Kidney (tissue), 14 donors: ENCODE data around the gene DSE. TPM values are rescaled to one million over a fixed set of nuclear protein-coding genes. Genes with fewer than 3 reads are reported as not detected.
A peak's percentile ranks its signal among the peaks of the same experiment; 100 is the strongest.

Experiments used
- DNase-seq, 5 donors: peaks; one replicate each; pipeline ENCODE4 v3.0.0-alpha.2; 2013 to 2020
- FAIRE-seq: peaks from 2 replicates; lab custom pipeline; 2012; peaks lifted over from hg19 to GRCh38; lab: Jason Lieb, UNC
- H3K27ac ChIP-seq, 2 donors: one replicate each; pipeline ENCODE4 v1.7.0; 2013; ENCODE audit warnings: low read depth in 2 of 2, low read length in 2 of 2, inconsistent platforms in 1 of 2
- H3K27me3 ChIP-seq: one replicate; pipeline ENCODE4 v1.7.1; 2013; ENCODE audit warnings: low read length, inconsistent platforms; ENCODE audit not compliant: control insufficient read depth, insufficient read depth
- H3K36me3 ChIP-seq, 3 donors: one replicate each; pipeline versions ENCODE4 v1.7.0 to v1.7.1; 2013; ENCODE audit warnings: low read length in 3 of 3, control low read depth in 1 of 3, inconsistent platforms in 1 of 3; ENCODE audit not compliant: insufficient read depth in 3 of 3, control insufficient read depth in 2 of 3
- H3K4me1 ChIP-seq, 3 donors: one replicate each; pipeline versions ENCODE4 v1.7.0 to v1.7.1; 2013; ENCODE audit warnings: low read length in 3 of 3, inconsistent platforms in 1 of 3, low read depth in 1 of 3; ENCODE audit not compliant: control insufficient read depth in 2 of 3, insufficient read depth in 2 of 3
- H3K4me3 ChIP-seq, 3 donors: one replicate each; pipeline versions ENCODE4 v1.7.0 to v1.8.1; 2013; ENCODE audit warnings: low read length in 3 of 3, control low read depth in 1 of 3, inconsistent platforms in 1 of 3
- H3K9ac ChIP-seq, 3 donors: one replicate each; pipeline versions ENCODE4 v1.7.0 to v1.7.1; 2013; ENCODE audit warnings: low read length in 3 of 3, control low read depth in 1 of 3, inconsistent platforms in 1 of 3
- H3K9me3 ChIP-seq, 3 donors: one replicate each; pipeline versions ENCODE4 v1.7.0 to v1.7.1; 2013; ENCODE audit warnings: low read length in 3 of 3, control low read depth in 1 of 3, inconsistent platforms in 1 of 3; ENCODE audit not compliant: control insufficient read depth in 2 of 3, insufficient read depth in 1 of 3
- CTCF ChIP-seq: IDR thresholded peaks from 3 replicates; pipeline ENCODE4 v1.5.1; 2012; ENCODE audit warnings: mild to moderate bottlenecking, moderate library complexity, borderline replicate concordance; ENCODE audit not compliant: insufficient read depth; ENCODE audit errors: extremely low read depth
- intact Hi-C: fragments of 100-400 bp; cut with DNase I; formaldehyde crosslinking; loops from one replicate; pipeline ENCODE4 v1.11.1; 2022
- polyA plus RNA-seq: library from polyadenylated mRNA; stranded (reverse); fragments of 350-450 nt; fragmentation: Illumina TruSeq; extraction: RNeasy Lipid Tissue Mini Kit (QIAGEN cat#74804); gene quantifications from one replicate; pipeline ENCODE4 v1.2.3, GENCODE V29; 2014; ENCODE audit warnings: low read depth, low replicate concordance; ENCODE audit not compliant: insufficient read depth
- total RNA-seq: library from RNA; stranded (reverse); fragmentation: NEBNext Ultra II Directional; extraction: Animal tissue kit (Norgen Biotek cat#: 25700); gene quantifications from one replicate; pipeline ENCODE4 v1.2.1, GENCODE V29; 2021
- donor health status: control.
- donor health status: control.
- donor health status: control.
- donor health status: control.
- donor health status: control.
- donor health status: DM: yes; HTN: yes; CAD: no.
- donor health status: Normal renal cell carcinoma (clear cell type).

DSE gene
- total and polyA plus RNA-seq, 2 donors from 2014 or later: 6.9 to 47.7 TPM

GRCh38 chr6:116369540-116369939 is 1.2 kb upstream of the DSE start:
- Histone ChIP-seq H3K27me3 (no peaks in the 10 kb centered on the region), H3K27ac (no peak overlapping the region), H3K4me3 (peak overlapping the region in 1 of 3 donors; percentile 75), H3K4me1 (peaks cover 0 to 5% (median 0%) of the 10 kb centered on the region in 3 donors), H3K36me3 (no peaks in the 10 kb centered on the region), H3K9ac (peak overlapping the region in 1 of 3 donors; percentile 78), H3K9me3 (no peaks in the 10 kb centered on the region)
- TF ChIP-seq CTCF: no peak
- no peak for FAIRE-seq
- DNase-seq: no peak
- intact Hi-C loops: no loop called here

DNA sequence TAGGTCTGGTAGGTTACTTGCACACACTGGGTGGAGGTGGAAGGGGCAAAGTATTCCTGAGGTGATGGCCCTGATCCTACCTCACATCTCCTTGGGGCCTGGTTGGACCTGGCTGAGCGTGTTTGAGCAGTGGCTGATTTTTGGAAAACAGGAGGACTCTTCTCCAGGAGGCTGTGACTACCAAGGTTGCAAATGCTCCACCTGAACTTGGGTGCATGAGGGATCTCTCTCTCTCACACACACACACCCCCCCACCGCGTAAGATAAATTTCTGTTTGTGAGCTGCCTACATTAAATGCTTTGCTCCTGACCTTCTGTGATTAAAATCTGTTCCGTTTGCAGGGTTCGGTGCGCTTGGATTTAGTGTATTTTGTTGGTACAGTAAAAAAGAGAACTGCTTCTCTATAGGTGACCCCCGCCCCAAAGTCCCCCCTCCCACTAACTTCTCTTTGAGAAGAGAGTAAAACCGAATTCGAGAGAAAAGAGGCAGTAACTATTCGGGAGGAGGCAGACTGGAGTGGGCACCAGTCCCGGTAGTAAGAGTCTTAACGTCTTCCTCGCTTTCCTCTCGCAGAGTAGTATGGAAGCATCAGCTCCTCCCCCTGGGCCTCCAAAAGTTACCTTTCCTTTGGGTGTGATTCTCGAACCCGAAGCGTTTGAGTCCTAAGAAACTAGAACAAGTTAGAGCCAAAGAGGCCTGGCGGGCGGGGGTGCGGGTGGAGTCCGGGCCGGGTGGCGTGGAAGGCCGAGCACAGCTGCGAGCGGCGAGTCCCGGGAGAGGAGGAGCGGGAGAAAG is 585 bp upstream of the DSE start:
- intact Hi-C loops: no loop called here
- no peak for TF ChIP-seq CTCF
- Histone ChIP-seq H3K27ac (peak overlapping the region; percentile 79 to 87), H3K4me3 (peak overlapping the region; percentile 63 to 75 (median 69)), H3K9me3 (no peaks in the 10 kb centered on the region), H3K27me3 (no peaks in the 10 kb centered on the region), H3K36me3 (no peaks in the 10 kb centered on the region), H3K4me1 (peaks cover 0 to 5% (median 0%) of the 10 kb centered on the region in 3 donors), H3K9ac (peak overlapping the region; percentile 27 to 78 (median 41))
- no peak for FAIRE-seq
- peak in 2 of 5 donors; percentile 82 to 88 for DNase-seq

- DNase-seq: peak; percentile 88 to 94 (median 92)
- H3K9ac ChIP-seq: peak overlapping the region; percentile 48 to 90 (median 83)
- peak overlapping the region; percentile 68 to 81 (median 75) for H3K4me3 ChIP-seq
- no peaks in the 10 kb centered on the region for H3K9me3 ChIP-seq
- FAIRE-seq: no peak
- H3K27ac ChIP-seq: peak overlapping the region; percentile 79 to 87
- H3K27me3 ChIP-seq: no peaks in the 10 kb centered on the region
- H3K36me3 ChIP-seq: no peaks in the 10 kb centered on the region
- intact Hi-C loops: no loop called here
- H3K4me1 ChIP-seq: peaks cover 0 to 5% (median 0%) of the 10 kb centered on the region in 3 donors
- TF ChIP-seq CTCF: no peak
Observed at GRCh38 chr6:116371120-116371917, 572 bp downstream of the DSE start.
